GM18867 (cell line): ENCODE data around the gene CLTB.

Source experiments
- ATAC-seq: cut with Tn5 transposase; IDR thresholded peaks from one replicate; pipeline ENCODE4 v1.9.1; 2021; ENCODE audit warnings: mild to moderate bottlenecking, moderate library complexity; ENCODE audit not compliant: unreplicated experiment

CLTB gene

DNA sequence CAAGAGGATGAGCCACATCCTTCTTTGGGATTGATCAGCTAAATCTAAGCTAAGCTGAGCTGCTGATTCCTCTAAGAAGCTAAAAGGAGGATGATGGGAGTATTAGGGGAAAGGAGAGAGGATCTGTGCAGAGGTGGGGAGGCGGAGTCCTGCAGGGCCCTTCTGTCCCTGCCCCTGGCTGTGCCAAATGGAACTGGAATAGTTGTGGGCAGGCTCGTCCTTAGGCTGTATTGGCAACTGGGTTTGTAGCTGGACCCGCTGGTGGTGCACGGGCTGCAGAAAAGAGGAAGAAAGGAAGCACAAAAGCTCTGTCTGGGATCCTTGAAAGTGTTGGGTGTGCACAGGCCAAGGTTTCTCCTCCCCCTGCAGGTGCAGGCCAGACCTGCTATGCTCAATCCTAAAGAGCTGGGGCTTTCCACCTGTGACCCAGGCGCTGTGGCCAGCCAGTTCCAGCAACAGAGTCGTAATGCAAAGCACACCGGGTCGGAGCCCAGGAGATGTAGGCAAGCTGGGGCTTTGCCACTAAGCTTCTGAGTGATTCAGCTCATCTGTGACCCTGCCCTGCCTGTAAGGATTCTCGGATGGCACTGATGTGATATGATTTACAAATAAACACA lies 9.8 kb downstream of the CLTB start:
- ATAC-seq, result no peak

GRCh38 chr5:176405656-176406435 lies 10.5 kb downstream of the CLTB start:
- no peak for ATAC-seq

GRCh38 chr5:176401281-176402205 lies 14.8 kb downstream of the CLTB start:
- ATAC-seq, result no peak

DNA sequence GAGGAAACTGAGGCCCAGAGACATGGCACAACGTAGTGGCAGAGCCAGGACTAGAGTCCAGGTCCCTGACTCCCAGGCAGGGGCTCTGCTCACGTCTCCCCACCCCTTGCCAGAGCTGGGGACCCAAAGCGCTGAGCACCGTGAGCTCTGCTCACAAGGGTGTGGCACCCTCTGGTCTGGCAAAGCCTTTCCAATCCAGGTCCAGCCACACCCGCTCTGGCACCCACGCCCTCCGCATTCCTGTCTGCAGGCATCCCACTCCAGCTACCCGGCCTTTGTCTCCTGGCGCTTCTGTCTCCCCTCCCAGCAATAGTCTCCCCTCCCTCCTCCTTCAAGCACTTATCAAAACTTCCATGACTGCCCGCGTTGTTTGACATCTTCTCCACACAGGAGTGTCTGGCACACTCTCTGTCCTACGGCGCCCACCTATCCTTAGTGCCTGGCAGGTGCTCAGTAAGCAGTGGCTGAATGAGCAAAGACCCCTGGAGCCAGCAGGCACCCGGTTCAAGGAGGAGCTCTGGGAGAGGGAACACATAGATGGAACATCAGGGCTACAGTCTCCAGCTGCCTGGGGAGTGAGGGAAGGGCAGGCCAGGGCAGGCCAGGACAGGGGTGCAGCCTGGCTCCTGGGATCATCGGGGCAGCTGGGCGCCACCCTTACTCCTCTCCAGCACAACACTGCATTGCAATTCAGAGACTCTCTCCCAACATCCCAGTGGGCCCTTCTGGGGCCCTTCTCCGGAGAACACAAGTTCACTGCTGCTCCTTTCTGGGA lies 15.8 kb downstream of the CLTB start:
- no peak for ATAC-seq

- no peak for ATAC-seq
Measured at GRCh38 chr5:176397736-176398420, 18.5 kb downstream of the CLTB start.

DNA sequence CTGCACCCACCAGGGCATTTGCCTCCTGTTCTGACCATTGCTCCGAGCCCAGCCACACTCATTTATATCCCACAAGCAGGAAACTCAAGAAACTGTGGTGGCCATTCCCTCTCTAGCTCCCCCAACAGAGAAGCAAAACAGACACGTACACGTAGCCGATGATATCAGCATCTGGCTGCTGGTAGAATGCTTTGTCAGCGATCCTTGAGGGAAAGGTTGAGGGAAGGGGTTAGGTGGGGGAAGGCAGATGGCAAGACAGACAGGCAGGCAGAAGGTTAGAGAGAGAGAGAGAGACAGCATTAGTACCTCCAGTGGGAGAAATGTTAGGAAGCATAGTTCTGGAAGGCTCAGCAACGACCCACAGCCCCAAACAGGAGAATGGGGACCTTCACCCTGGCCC lies 20.0 kb downstream of the CLTB start:
- ATAC-seq, result no peak

DNA sequence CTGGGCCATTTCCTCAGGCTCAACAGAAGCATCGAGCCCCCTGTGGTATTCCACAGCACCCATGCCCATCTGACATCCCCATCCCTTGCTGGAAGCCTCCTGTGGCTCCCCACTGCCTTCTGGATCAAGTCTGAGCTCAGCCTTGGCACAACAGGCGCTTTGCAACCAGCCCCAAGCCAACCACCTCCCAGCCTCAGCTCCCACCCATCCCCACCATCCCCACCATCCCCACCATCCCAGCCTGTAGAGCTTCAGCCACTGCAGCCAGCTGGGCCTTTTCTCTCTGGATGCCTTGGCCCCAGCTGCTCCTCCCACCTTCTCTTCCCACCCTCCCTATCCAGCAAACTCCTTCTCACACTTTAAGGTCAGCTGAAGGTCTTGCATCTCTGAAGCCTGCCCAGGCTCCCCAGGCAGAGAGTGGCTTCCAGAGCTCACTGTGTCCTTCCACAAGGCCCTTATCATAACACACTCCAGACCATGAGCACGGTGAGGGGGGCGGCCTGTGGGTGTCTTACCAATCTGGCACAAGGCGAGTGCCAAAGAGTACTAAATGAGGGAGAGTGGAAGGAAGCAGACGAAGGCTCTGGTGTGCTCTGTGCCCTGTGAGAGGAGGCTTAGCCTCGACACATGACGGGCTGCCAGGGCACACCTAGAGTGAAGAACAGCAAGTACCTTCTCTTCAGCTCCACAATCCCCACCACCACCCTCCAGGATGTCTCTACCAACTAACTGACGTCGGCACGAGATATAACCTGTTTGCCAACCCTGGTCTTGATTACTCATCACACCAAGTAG lies 21.3 kb downstream of the CLTB start:
- no peak for ATAC-seq

DNA sequence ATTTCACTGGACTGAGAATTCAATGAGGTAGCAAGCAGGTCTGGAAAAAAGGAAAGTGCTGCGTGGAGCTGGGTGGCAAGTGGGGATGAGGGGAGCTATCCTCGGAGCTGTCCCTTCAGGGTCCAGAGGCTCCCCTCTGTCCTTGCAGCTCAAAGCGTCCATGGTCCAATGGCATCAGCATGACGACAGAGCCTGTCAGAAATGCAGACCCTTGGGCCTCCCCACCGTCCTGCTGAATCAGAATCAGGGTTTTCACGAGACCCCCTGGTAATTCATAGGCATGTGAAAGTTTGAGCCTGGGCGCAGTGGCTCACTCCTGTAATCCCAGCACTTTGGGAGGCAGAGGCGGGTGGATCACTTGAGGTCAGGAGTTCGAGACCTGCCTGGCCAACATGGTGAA lies 22.2 kb downstream of the CLTB start:
- no peak for ATAC-seq

- ATAC-seq, result no peak
Measured at GRCh38 chr5:176392526-176392925, 23.8 kb downstream of the CLTB start.

DNA sequence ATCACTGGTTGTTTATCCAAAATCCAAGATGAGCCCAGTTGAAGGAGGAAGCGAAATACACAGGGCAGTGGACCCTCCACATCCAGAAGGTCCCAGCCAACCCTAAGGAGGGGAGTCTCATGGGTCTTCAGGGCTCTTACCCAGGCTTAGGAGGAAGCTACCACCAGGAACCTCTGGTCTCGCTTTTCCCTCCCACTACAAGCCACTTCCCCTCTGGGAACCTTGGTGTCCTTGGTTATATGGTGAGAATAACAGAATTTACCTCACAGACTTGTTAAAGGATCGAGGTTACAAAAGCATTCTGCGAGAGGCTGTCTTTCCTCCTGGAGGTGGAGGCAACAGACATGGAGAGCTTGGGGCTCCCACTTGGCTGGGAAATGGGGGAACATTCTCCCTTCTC lies 24.3 kb downstream of the CLTB start:
- ATAC-seq, result no peak

GRCh38 chr5:176391479-176391878 lies 24.9 kb downstream of the CLTB start:
- no peak for ATAC-seq

- ATAC-seq, result peak; percentile 30
Measured at GRCh38 chr5:176389135-176390123, 26.9 kb downstream of the CLTB start.

DNA sequence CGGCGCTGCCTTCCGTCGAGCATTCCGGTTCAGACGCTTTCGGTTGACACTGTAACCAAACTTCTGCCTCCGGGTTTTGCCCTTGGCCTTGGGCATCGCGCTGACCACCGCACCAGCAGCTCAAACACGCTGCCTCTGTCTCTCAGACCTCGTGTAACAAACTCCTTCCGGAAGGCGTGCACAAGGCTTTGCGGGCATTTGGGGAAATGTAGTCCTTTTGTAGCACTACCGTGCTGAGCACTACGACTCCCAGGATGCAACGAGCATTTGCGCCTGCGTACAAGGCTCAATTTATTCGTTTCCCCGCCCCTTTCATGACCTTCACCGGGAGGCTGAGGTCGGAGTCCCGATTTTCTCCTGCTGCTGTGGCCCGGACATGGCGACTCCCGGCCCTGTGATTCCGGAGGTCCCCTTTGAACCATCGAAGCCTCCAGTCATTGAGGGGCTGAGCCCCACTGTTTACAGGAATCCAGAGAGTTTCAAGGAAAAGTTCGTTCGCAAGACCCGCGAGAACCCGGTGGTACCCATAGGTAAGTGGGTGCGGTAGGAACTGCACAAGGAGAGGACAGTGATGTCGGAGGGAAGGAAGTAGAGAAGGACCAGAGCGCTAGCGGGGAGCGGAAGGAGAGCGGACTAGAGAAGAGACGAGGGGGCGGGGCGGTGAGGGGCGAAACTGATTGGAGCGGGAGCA lies 27.8 kb downstream of the CLTB start, which contains the start of the genes HIGD2A and NOP16:
HIGD2A (plus strand) TSS at position 308 of the 691 bp plus-strand sequence; CDS start at position 377, 69 bp downstream.
NOP16 (minus strand) TSS at position 155 of the 691 bp plus-strand sequence; CDS start at position 96, 59 bp downstream.
- ATAC-seq, result peak; percentile 90

DNA sequence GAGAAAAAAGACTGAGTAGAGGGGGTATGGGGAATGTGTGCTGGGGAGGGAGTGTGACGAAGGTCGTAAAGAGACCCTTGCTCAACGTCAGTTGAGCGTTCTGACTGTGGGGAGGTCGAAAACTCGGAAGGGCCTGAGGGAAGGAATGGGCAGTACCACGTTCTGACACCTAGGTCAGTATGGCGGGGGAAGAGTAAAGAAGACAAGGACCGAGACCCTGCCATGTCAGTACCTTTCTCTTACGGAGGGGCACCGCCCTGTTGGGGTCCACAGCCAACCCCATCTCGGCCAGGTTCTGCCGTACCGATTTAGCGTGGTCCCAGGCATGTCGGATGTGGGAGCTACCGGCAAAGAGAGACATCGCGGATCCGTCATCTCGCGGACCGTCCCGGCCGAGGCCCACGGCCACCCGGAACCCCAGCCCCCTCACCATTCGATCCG lies 28.3 kb downstream of the CLTB start:
- ATAC-seq, result no peak

GRCh38 chr5:176387384-176387925 lies 28.9 kb downstream of the CLTB start:
- no peak for ATAC-seq

DNA sequence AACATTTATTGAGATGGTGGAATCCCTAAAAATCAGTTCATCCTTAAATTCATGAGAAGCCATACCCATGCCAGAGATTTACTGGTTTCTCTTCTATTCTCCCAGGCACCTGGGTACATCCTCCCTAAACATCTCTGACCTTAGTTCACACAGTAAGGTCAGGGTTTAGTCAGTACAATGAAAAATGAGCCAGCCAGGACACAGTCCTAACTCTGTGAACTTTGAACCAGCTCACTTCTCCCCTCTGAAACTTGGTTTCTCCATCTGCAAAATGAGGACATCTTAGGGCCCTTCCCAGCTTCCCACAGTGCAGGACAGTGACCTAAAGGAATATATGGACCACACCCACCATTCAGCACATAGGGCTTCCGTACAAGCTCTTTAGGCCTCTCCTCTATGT lies 29.8 kb downstream of the CLTB start:
- no peak for ATAC-seq

DNA sequence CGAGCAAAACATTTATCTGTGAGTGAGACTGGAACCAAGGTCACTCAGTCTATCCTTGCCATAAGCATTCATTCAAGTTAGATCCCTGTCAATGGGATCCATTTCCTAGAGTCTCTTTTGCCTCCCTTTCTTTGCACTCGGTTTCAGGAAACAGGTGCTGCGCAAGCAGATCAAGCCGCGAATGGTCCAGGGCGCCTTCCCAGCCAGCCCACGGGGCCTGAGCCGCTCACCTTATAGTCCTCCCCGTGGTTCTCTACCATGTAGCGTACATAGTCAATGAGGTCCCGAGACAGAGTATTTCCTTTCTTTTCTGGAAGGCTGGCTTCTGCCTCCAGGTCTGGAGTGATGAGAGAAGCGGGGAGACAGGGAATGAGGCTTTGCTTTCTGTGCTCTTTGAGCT lies 31.3 kb downstream of the CLTB start:
- no peak for ATAC-seq
